KMS-11 (cell line): Measurements from ENCODE around the gene PDZD7.

ENCODE experiments used
- H2AFZ ChIP-seq: fragments of 200-600 bp; sonication (generic); 2 replicates; pipeline ENCODE4 v1.6.1; 2016; ENCODE audit warnings: antibody characterized with exemption, mixed run types, low read depth
- H3K27ac ChIP-seq: fragments of 200-600 bp; sonication (generic); 2 replicates; pipeline ENCODE4 v1.6.1; 2016; ENCODE audit warnings: mild to moderate bottlenecking, mixed run types
- H3K27me3 ChIP-seq: fragments of 200-600 bp; sonication (generic); 2 replicates; pipeline ENCODE4 v1.6.1; 2017; ENCODE audit warnings: mild to moderate bottlenecking, low read depth, mixed run types, moderate library complexity; ENCODE audit not compliant: insufficient read depth
- H3K36me3 ChIP-seq: fragments of 200-600 bp; sonication (generic); 2 replicates; pipeline ENCODE4 v1.6.1; 2017; ENCODE audit warnings: mild to moderate bottlenecking, mixed run types; ENCODE audit not compliant: insufficient read depth
- H3K4me1 ChIP-seq: fragments of 200-600 bp; sonication (generic); 2 replicates; pipeline ENCODE4 v1.6.1; 2016; ENCODE audit warnings: mild to moderate bottlenecking, low read depth, mixed run types; ENCODE audit not compliant: poor library complexity, severe bottlenecking
- H3K4me2 ChIP-seq: fragments of 200-600 bp; sonication (generic); 2 replicates; pipeline ENCODE4 v1.7.0; 2016; ENCODE audit warnings: mild to moderate bottlenecking, mixed run types
- H3K4me3 ChIP-seq: fragments of 200-600 bp; sonication (generic); IDR thresholded peaks from 2 replicates; pipeline ENCODE4 v1.6.1; 2017; ENCODE audit warnings: low read depth, low read length, mixed read lengths; ENCODE audit not compliant: insufficient read depth
- H3K79me2 ChIP-seq: fragments of 200-600 bp; sonication (generic); 2 replicates; pipeline ENCODE4 v1.6.1; 2016; ENCODE audit warnings: low read depth, mixed run types; ENCODE audit not compliant: insufficient read depth
- H3K9ac ChIP-seq: fragments of 200-600 bp; sonication (generic); 2 replicates; pipeline ENCODE4 v1.6.1; 2016; ENCODE audit warnings: mild to moderate bottlenecking, mixed run types
- H4K20me1 ChIP-seq: fragments of 200-600 bp; sonication (generic); 2 replicates; pipeline ENCODE4 v1.6.1; 2016; ENCODE audit warnings: mild to moderate bottlenecking, mixed run types; ENCODE audit not compliant: insufficient read depth
- CTCF ChIP-seq: fragments of 200-600 bp; sonication (generic); conservative IDR thresholded peaks from 2 replicates; pipeline ENCODE4 v1.6.1; 2017; ENCODE audit warnings: low read depth, mild to moderate bottlenecking, antibody characterized with exemption, low read length, moderate library complexity, mixed read lengths

Gene PDZD7

GRCh38 chr10:100960251-100960650, 70.7 kb downstream of the PDZD7 start:
- H3K4me2 ChIP-seq: no peak overlapping the region
- no peak overlapping the region for H3K4me3 ChIP-seq
- H3K36me3 ChIP-seq: no peaks in the 10 kb centered on the region
- no peaks in the 10 kb centered on the region for H3K79me2 ChIP-seq
- no peak overlapping the region for H3K27ac ChIP-seq
- H2AFZ ChIP-seq: no peak overlapping the region
- H4K20me1 ChIP-seq: no peaks in the 10 kb centered on the region
- H3K9ac ChIP-seq: no peak overlapping the region
- no peaks in the 10 kb centered on the region for H3K4me1 ChIP-seq
- TF ChIP-seq CTCF: no peak
- no peaks in the 10 kb centered on the region for H3K27me3 ChIP-seq
